NCI-H446 (cell line): ENCODE results near the gene GRK4.
A peak's percentile ranks its signal among the peaks of the same experiment; 100 is the strongest.
"Not testable (repeated sequence)": the region's sequence is repeated elsewhere in the genome, so short reads cannot be mapped to it uniquely, and the experiment has no call there.

Experiments
- DNase-seq, 2 experiments: peaks; one replicate each; lab custom pipeline; 2025; lab: John Stamatoyannopoulos, UW

The GRK4 gene

GRCh38 chr4:2930758-2931511 is 32.4 kb upstream of the GRK4 start:
- no peak for DNase-seq

GRCh38 chr4:2931512-2932301 is 31.7 kb upstream of the GRK4 start:
- no peak for DNase-seq

- DNase-seq, result no peak
These were observed 30.9 kb upstream of the GRK4 start for GRCh38 chr4:2932321-2932950.

- DNase-seq, result no peak
These were observed 30.3 kb upstream of the GRK4 start for GRCh38 chr4:2932951-2933565.

- no peak for DNase-seq
These were observed 29.8 kb upstream of the GRK4 start for GRCh38 chr4:2933566-2934076.

GRCh38 chr4:2934077-2934812 is 29.1 kb upstream of the GRK4 start:
- no peak for DNase-seq

- DNase-seq, result peak; percentile 54 to 88
These were observed 28.3 kb upstream of the GRK4 start for GRCh38 chr4:2934813-2935761.

GRCh38 chr4:2935762-2936743 is 27.3 kb upstream of the GRK4 start:
- no peak for DNase-seq

- DNase-seq, result no peak
These were observed 26.6 kb upstream of the GRK4 start for GRCh38 chr4:2936773-2937145.

- no peak for DNase-seq
These were observed 26.1 kb upstream of the GRK4 start for GRCh38 chr4:2937146-2937857.

GRCh38 chr4:2937986-2938385 is 25.4 kb upstream of the GRK4 start:
- DNase-seq, result no peak

- DNase-seq, result not testable (repeated sequence)
These were observed 25.0 kb upstream of the GRK4 start for GRCh38 chr4:2938411-2938810.

- no peak for DNase-seq
These were observed 24.5 kb upstream of the GRK4 start for GRCh38 chr4:2938906-2939305.

GRCh38 chr4:2939383-2940243 is 23.8 kb upstream of the GRK4 start:
- DNase-seq, result no peak

- no peak for DNase-seq
These were observed 22.9 kb upstream of the GRK4 start for GRCh38 chr4:2940267-2941137.
